ENCODE results near the gene SPATA2.
"Not testable (repeated sequence)": the region's sequence is repeated elsewhere in the genome, so short reads cannot be mapped to it uniquely, and the experiment has no call there.

The SPATA2 gene

DNA sequence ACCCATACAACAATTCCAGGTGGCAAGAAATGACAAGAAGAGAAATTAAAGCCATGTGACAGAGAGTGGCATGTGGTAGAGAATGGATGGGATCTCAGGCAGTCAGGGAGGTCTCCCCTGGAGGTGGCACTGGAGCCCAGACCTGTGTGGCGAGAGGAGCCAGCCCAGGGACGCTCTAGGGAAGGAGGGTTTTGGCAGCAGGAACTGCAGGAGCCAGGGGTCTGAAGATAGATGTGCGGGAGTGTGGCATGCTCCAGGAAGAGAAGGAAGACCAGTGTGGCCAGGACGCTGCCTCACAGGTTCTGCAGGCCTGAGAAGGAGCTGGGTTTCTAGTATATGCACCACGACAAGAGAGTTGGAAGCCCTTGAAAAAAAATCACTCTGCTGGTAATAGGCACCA is 45.1 kb downstream of the SPATA2 start:
- in situ Hi-C loops (cut with MboI; ENCODE audit: low pct_unique_long_range_greater_than_20kb, low sequenced_read_pairs): loop anchor here (25.0 kb wide), 1 partner anchor 258 kb away; no protein-coding TSS in a partner anchor
- DNase-seq: no peak

DNA sequence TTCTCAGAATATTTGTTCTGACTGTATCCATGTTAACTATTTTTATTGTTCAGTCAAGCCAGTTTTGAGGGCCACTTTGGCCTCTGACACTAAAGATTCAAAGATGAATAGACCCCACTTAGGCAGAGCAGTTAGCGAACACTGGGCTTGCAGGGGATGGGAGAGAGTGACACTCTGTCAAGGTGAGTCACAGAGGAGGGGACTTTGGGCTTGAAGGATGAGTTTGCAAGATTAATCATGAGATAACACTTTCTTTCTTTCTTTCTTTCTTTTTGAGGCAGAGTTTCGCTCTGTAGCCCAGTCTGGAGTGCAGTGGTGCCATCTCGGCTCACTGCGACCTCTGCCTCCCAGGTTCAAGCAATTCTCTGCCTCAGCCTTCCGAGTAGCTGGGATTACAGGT is 46.4 kb downstream of the SPATA2 start:
- DNase-seq: no peak
- in situ Hi-C loops (cut with MboI; ENCODE audit: low pct_unique_long_range_greater_than_20kb, low sequenced_read_pairs): loop anchor here (25.0 kb wide), 1 partner anchor 257 kb away; no protein-coding TSS in a partner anchor

DNA sequence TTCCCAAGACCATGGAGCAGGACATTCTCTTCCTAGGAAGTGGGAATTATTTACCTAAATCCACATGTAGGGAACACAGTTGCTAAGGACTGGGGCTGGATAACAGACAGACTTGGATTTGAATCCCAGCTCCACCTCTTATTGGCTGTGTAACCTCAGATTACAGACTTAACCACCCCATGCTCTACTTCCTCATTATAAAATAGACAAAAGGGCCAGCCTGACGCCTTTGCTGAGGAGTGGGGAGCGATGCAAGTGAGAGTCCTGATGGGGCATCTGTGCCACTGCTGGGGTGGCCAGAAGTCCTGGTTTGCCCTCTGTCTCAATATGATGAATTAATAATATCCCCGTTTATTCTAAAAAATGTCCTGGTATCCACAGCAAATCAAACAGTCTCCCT is 46.8 kb downstream of the SPATA2 start:
- in situ Hi-C loops (cut with MboI; ENCODE audit: low pct_unique_long_range_greater_than_20kb, low sequenced_read_pairs): loop anchor here (25.0 kb wide), 1 partner anchor 256 kb away; no protein-coding TSS in a partner anchor
- peak; percentile 41 for DNase-seq

DNA sequence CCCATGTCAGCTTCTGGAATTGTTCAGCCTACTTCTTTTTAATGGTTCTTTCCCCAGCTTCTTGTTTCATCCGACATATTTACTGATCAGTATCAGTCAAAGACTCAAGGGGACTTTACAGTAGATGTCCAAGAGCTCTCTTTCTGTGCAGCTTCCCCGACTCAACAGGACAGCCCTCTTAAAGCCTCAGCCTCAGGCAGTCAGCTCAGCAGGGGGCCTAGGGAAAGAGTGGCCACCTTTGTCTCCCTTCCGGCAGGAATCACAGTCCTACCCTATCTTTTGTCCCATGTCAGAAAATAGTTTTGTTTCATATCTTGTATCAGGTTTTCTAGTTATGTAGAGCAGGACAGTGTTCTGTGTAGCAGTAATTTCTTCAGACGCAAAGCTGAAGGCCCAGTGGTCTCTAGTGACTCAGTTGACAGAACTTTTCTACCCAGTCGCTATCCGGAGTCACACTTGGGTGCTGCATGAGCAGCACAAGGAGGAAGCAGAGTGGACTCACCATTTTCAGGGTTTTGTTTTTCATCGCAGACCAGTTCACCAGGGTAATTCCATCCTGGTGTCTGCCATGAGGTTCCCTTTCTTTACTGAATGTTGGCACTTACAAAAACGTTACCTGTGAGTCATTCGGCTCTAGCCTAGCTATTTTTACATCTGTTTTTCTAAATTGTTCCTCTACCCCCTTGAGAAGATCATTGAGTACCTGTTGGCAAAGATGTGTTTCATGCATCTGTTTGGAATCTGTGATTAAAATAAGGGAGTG is 47.7 kb downstream of the SPATA2 start:
- DNase-seq: no peak
- in situ Hi-C loops (cut with MboI; ENCODE audit: low pct_unique_long_range_greater_than_20kb, low sequenced_read_pairs): loop anchor here (25.0 kb wide), 1 partner anchor 255 kb away; no protein-coding TSS in a partner anchor

DNA sequence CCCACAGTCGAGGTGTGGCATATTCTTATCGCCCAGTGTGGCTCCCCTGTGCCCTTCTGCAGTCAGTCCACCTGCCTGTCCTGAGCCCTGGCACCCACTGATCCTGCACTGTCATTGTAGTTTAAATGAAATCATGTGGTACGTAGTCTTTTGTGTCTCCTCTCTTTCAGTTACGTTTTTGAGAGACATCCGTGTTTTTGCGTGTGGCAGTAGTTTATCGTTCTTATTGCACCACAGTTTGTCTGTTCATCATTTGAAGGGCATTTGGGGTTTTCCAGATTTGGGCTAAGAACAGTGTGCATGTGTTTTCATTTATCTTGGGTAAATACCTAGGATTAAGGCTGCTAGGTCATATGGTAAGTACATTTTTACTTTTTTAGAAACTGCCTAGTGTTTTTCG is 49.3 kb downstream of the SPATA2 start:
- DNase-seq: no peak
- in situ Hi-C loops (cut with MboI; ENCODE audit: low pct_unique_long_range_greater_than_20kb, low sequenced_read_pairs): loop anchor here (25.0 kb wide), 1 partner anchor 254 kb away; no protein-coding TSS in a partner anchor

DNA sequence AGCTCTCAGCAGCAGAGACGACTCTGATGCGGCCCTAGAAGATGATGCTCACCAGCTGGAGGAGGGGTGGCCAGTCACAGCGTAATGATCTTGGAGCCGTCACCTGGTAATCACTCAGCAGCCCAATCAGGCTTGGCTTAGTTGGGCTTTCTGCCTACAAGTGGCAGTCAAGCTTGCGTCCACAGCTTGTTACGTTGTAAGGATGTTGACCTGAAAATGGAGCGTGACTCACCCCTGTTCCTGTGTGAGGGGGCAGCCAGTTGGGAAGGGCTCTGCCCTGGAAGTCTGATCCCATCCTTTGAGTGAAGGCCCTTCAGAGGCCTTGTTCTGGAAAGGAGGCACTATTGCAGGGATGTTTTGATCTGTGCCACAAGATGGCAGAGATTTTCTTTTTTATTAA is 49.8 kb downstream of the SPATA2 start:
- DNase-seq: no peak
- in situ Hi-C loops (cut with MboI; ENCODE audit: low pct_unique_long_range_greater_than_20kb, low sequenced_read_pairs): loop anchor here (25.0 kb wide), 1 partner anchor 253 kb away; no protein-coding TSS in a partner anchor

DNA sequence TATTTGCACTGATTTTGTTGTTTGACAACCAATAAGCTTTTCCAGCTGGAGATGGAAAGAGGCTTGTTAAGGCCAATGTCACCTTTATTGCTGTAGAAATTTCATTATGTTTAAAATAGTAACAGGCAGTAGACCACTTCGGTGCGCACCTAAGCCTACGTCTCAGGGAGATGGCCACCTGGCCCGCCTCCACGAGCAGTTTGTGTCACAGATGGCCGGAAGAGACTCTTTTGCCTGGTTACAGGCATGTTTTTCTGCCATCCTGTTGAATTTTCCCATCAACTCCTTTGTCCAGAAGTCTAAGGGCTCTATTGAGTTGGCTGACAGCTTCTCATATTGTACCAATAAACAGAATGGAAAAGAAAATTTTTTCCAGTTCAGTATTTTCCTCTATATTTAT is 51.7 kb downstream of the SPATA2 start:
- in situ Hi-C loops (cut with MboI; ENCODE audit: low pct_unique_long_range_greater_than_20kb, low sequenced_read_pairs): loop anchor here (25.0 kb wide), 1 partner anchor 251 kb away; no protein-coding TSS in a partner anchor
- DNase-seq: no peak

DNA sequence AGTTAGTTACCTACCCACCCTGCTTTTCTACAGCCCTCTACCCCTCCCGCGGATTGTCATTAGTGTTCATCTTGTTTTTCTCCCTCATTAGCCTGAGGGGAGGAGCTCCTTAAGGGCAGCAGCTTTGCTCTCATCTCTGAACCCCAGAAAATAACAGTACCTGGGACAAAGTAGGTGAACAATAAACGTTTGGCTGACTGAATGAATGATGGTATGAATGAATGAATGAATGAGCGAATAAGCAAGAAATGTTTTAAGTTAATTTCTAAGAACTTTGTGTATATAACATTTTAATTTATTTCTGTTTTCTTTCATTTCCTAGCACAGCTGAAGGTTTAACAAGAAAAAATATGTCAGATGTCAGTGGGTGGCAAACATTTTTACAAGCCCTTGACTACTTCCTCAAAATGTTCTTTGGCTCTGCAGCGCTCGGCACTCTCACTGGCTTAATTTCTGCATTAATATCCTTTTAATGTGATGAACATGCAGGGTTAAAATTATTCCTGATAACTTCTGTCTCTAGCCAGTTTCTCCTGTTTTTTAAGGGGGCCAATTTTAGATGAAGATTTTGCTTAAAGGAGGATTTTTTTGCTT is 52.6 kb downstream of the SPATA2 start:
- DNase-seq: peak; percentile 25
- in situ Hi-C loops (cut with MboI; ENCODE audit: low pct_unique_long_range_greater_than_20kb, low sequenced_read_pairs): loop anchor here (25.0 kb wide), 1 partner anchor 250 kb away; no protein-coding TSS in a partner anchor

DNA sequence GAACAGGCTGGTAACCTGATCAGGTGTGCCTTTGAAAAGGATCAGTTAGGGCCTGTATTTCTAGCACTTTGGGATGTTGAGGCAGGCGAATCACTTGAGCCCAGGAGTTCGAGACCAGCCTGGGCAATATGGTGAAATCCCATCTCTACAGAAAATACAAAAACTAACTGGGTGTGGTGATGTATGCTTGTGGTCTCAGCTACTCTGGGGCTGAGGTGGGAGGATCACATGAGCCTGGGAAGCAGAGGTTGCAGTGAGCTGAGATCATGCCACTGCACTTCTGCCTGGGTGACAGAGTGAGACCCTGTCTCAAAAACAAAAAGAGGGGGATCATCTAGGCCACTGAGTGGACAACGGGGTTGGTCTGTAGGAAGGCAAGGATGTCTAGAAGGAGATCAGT is 54.1 kb downstream of the SPATA2 start:
- not testable (repeated sequence) for DNase-seq
- in situ Hi-C loops (cut with MboI; ENCODE audit: low pct_unique_long_range_greater_than_20kb, low sequenced_read_pairs): loop anchor here (25.0 kb wide), 1 partner anchor 249 kb away; no protein-coding TSS in a partner anchor

DNA sequence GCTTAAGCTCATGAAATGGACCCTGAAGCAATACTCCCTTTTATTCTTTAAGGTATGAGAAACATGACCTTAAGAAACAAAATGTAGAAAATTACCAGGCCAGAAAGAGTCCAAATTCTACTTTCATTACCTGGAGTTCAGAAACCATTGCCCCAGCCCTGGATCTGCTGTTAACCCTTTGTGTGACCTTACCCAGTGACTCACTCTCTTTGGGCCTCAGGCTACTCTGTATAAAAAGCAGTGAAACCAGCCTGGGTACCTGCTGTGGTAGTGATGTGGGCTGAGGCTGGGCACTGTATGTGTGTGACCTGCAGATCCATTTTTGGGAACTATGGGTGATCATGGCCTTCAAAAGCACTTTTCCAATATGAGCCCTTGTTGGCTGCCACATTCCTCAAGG is 55.5 kb downstream of the SPATA2 start:
- in situ Hi-C loops (cut with MboI; ENCODE audit: low pct_unique_long_range_greater_than_20kb, low sequenced_read_pairs): loop anchor here (25.0 kb wide), 1 partner anchor 248 kb away; no protein-coding TSS in a partner anchor
- no peak for DNase-seq

DNA sequence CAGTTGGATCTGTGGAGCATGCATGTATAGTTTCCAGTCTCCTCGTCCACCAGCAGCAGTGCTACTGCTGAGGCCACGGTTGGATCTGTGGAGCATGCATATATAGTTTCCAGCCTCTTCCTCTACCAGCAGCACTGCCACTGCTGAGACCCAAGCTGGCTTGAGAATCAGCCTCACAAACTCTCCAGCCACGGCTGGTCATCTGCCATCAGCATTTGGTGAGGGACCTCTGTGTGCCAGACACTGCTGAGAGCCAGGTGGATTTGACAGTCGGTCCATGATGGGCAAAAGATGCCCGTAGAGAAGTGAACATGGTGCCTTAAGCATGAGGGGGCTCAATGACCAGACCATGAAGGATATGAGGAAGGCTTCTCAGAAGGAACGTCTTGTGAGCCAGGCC is 56.3 kb downstream of the SPATA2 start:
- in situ Hi-C loops (cut with MboI; ENCODE audit: low pct_unique_long_range_greater_than_20kb, low sequenced_read_pairs): loop anchor here (25.0 kb wide), 1 partner anchor 247 kb away; no protein-coding TSS in a partner anchor
- DNase-seq: no peak

DNA sequence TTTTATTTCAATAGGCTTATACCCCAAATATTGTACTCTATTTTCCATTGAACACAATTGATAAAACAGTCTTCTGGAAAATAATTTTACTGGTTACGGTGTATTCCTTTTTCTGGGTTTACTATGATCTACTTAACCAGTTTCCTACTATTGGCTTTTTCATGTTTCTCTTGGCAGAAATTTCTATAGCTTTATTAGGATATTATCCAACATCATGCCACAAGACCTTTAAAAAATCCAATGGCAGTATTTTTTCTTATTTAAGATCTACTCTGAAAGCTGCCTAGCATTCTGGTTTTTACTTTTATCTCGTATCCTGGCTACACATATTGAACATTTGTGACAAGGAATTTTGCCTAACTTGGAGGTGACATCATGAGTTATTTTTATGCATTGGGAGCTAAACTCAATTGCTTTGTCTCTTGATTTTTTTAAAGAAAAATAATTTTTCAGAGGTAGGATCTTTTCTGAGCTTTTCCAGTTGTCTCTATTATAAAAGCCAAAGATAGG is 57.2 kb downstream of the SPATA2 start:
- DNase-seq: no peak
- in situ Hi-C loops (cut with MboI; ENCODE audit: low pct_unique_long_range_greater_than_20kb, low sequenced_read_pairs): loop anchor here (25.0 kb wide), 1 partner anchor 246 kb away; no protein-coding TSS in a partner anchor

DNA sequence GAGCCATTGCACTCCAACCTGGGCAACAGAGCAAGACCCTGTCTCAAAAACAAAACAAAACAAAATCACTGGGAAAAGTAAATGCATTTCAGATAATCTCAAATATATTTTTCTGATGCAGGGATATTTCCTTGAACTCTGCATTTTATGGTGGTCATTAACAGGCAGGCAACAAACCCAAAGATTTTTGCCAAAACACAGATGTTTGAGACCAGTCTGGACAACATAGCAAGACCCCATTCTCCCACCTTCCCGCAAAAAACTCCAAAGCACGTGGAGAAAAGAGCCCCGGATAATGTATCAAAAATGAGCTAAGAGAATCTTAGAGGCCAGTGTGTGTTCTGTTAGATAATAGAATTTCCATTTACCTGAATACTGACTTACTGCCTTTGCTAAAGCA is 58.4 kb downstream of the SPATA2 start:
- no peak for DNase-seq
- in situ Hi-C loops (cut with MboI; ENCODE audit: low pct_unique_long_range_greater_than_20kb, low sequenced_read_pairs): loop anchor here (25.0 kb wide), 1 partner anchor 245 kb away; no protein-coding TSS in a partner anchor

DNA sequence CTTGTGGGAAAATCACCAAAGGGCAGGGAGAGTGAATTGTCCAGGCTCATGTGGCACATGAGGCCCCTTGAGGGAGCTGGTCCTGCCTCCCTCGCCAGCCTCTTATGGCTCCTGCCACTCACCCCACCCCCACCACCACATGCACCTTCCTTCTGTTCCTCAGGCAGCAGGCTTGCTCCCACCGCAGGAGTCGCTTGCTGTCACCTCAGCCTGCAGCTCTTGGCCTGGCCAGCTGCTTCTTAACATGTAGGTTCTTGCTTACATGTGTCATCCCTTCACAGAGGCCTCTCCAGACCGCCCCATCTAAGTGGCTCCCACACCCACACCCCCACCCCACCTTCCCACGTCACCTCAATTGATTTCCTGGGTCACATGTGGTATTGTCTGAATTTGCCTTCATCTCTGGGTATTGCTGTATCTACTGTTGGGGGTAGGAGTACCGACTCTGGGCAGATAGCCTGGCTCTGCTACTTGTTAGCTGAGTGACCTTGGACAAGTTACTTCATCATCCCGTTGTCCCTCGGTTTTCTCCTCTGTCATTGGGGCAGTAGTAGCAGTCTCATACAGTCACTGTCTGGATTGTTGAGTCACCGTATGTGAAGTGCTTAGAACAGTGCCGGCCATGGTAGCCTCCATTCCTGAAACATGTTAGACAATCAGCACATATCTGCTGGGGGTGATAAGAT is 61.0 kb downstream of the SPATA2 start:
- in situ Hi-C loops (cut with MboI; ENCODE audit: low pct_unique_long_range_greater_than_20kb, low sequenced_read_pairs): loop anchor here (25.0 kb wide), 1 partner anchor 242 kb away; no protein-coding TSS in a partner anchor
- DNase-seq: no peak

DNA sequence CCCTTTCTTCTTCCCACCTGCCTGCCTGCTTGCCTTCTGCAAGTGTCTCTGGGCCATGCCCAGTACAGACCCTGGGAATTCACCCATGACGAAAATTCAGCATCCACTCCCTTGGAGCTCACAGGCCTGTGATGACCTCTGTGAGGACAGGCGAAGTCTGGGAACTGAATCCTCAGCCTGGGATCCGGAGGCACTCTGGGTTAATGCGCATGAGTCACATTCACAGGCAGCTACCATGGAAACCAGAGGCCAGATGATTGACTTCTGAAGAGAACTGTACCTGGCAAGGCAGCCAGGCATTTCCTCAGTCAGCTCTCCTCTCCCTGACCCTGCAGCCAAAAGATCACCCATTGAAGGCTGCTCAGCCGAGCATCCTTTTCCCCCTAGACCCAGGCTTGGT is 61.7 kb downstream of the SPATA2 start:
- DNase-seq: no peak
- in situ Hi-C loops (cut with MboI; ENCODE audit: low pct_unique_long_range_greater_than_20kb, low sequenced_read_pairs): loop anchor here (25.0 kb wide), 1 partner anchor 241 kb away; no protein-coding TSS in a partner anchor
